ENCODE measurements around the gene VAT1L. TPM values are rescaled to one million over a fixed set of nuclear protein-coding genes. Genes with fewer than 3 reads are reported as not detected.

Gene VAT1L
- total and polyA plus RNA-seq, 2 donors: 0.24 to 0.34 TPM

- no peak for DNase-seq (ENCODE audit: low read depth in 6 of 9, low spot score in 9 of 9)
- no peak within 1 kb of the TSS for H3K4me3 ChIP-seq (ENCODE audit: low read length in 2 of 2)
- no peaks in the 10 kb centered on the region for H3K27me3 ChIP-seq (ENCODE audit: control insufficient read depth in 2 of 2, insufficient read depth in 1 of 2, low read length in 1 of 2)
- no peak within 1 kb of the TSS for H3K27ac ChIP-seq (ENCODE audit: low read depth in 1 of 2, low read length in 1 of 2)
- H3K9me3 ChIP-seq (ENCODE audit: control insufficient read depth in 2 of 2, insufficient read depth in 1 of 2, low read length in 1 of 2): no peaks in the 10 kb centered on the region
- 75% methylated on average over 5 of the region's 5 CpGs for WGBS
- H3K36me3 ChIP-seq (ENCODE audit: control insufficient read depth in 2 of 2, insufficient read depth in 2 of 2, low read length in 1 of 2): no peaks in the 10 kb centered on the region
- no peaks in the 10 kb centered on the region for H3K4me1 ChIP-seq (ENCODE audit: control insufficient read depth in 2 of 2, insufficient read depth in 2 of 2, low read length in 2 of 2)
These were observed 234.1 kb downstream of the VAT1L start, which contains the start of gene CLEC3A for GRCh38 chr16:78022347-78023060. Gene CLEC3A, plus strand, starts transcription at chr16:78022548. Its CDS starts 79 bp downstream, at chr16:78022627.

- Histone ChIP-seq H3K27me3 (ENCODE audit: control insufficient read depth in 2 of 2, insufficient read depth in 1 of 2, low read length in 1 of 2) (no peaks in the 10 kb centered on the region), H3K4me3 (ENCODE audit: low read length in 2 of 2) (no peak overlapping the region), H3K9me3 (ENCODE audit: control insufficient read depth in 2 of 2, insufficient read depth in 1 of 2, low read length in 1 of 2) (no peaks in the 10 kb centered on the region), H3K36me3 (ENCODE audit: control insufficient read depth in 2 of 2, insufficient read depth in 2 of 2, low read length in 1 of 2) (no peaks in the 10 kb centered on the region), H3K27ac (ENCODE audit: low read depth in 1 of 2, low read length in 1 of 2) (no peak overlapping the region), H3K4me1 (ENCODE audit: control insufficient read depth in 2 of 2, insufficient read depth in 2 of 2, low read length in 2 of 2) (no peaks in the 10 kb centered on the region)
- DNase-seq (ENCODE audit: low read depth in 6 of 9, low spot score in 9 of 9): no peak
- 93% methylated on average over 5 of the region's 5 CpGs for WGBS
These were observed 235.8 kb downstream of the VAT1L start for GRCh38 chr16:78024159-78024558.

GRCh38 chr16:78025631-78026030 lies 237.3 kb downstream of the VAT1L start:
- H3K36me3 ChIP-seq (ENCODE audit: control insufficient read depth in 2 of 2, insufficient read depth in 2 of 2, low read length in 1 of 2): no peaks in the 10 kb centered on the region
- DNase-seq (ENCODE audit: low read depth in 6 of 9, low spot score in 9 of 9): no peak

GRCh38 chr16:78028018-78028417 lies 239.7 kb downstream of the VAT1L start:
- Histone ChIP-seq H3K4me3 (ENCODE audit: low read length in 2 of 2) (no peak overlapping the region), H3K4me1 (ENCODE audit: control insufficient read depth in 2 of 2, insufficient read depth in 2 of 2, low read length in 2 of 2) (no peaks in the 10 kb centered on the region), H3K27ac (ENCODE audit: low read depth in 1 of 2, low read length in 1 of 2) (no peak overlapping the region), H3K36me3 (ENCODE audit: control insufficient read depth in 2 of 2, insufficient read depth in 2 of 2, low read length in 1 of 2) (no peaks in the 10 kb centered on the region), H3K9me3 (ENCODE audit: control insufficient read depth in 2 of 2, insufficient read depth in 1 of 2, low read length in 1 of 2) (no peaks in the 10 kb centered on the region), H3K27me3 (ENCODE audit: control insufficient read depth in 2 of 2, insufficient read depth in 1 of 2, low read length in 1 of 2) (no peaks in the 10 kb centered on the region)
- WGBS: 45% methylated on average over 3 of the region's 3 CpGs
- DNase-seq (ENCODE audit: low read depth in 6 of 9, low spot score in 9 of 9): no peak

More at GRCh38 chr16:78025631-78026030, 237.3 kb downstream of the VAT1L start:
- Histone ChIP-seq H3K4me3 (ENCODE audit: low read length in 2 of 2) (no peak overlapping the region), H3K27me3 (ENCODE audit: control insufficient read depth in 2 of 2, insufficient read depth in 1 of 2, low read length in 1 of 2) (no peaks in the 10 kb centered on the region), H3K4me1 (ENCODE audit: control insufficient read depth in 2 of 2, insufficient read depth in 2 of 2, low read length in 2 of 2) (no peaks in the 10 kb centered on the region), H3K27ac (ENCODE audit: low read depth in 1 of 2, low read length in 1 of 2) (no peak overlapping the region), H3K9me3 (ENCODE audit: control insufficient read depth in 2 of 2, insufficient read depth in 1 of 2, low read length in 1 of 2) (no peaks in the 10 kb centered on the region)
- 97% methylated on average over 1 of the region's 1 CpG for WGBS

Other genes starting within 250 kb of the VAT1L start
- gene NUDT7, start 66.0 kb upstream of the VAT1L start, total RNA-seq: 7.9 TPM
- 20.5 TPM for gene NUDT7, start 66.0 kb upstream of the VAT1L start, polyA plus RNA-seq
- gene CLEC3A, start 234.0 kb downstream of the VAT1L start, total RNA-seq: 0.14 TPM
- 0.21 TPM for gene CLEC3A, start 234.0 kb downstream of the VAT1L start, polyA plus RNA-seq

Data from thymus (tissue), 11 donors.